ENCODE measurements around the gene THSD7B.

Gene THSD7B

GRCh38 chr2:137199751-137200150 lies 434.4 kb downstream of the THSD7B start:
- DNase-seq (ENCODE audit: low read depth), result no peak

DNA sequence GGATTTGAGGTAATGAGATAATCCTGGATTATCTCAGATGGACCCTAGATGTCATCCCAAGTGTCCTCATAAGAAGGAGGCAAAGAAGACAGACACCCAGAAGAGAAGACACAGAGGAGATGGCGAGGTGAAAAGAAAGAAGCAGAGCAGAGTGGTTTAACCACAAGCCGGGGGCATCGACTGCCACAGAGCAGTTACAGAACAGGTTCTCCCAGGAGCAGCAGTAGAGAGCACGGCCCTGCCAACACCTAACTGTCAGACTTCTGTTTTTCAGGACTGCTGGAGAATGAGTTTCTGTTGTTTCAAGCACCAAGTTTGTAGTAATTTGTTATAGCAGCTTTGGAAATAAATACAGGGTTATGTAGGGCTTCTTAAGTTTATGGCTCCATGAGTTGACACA lies 437.0 kb downstream of the THSD7B start:
- no peak for DNase-seq (ENCODE audit: low read depth)

- no peak for DNase-seq (ENCODE audit: low read depth)
Measured at GRCh38 chr2:137205324-137205723, 440.0 kb downstream of the THSD7B start.

- no peak for DNase-seq (ENCODE audit: low read depth)
Measured at GRCh38 chr2:137206069-137206468, 440.7 kb downstream of the THSD7B start.

DNA sequence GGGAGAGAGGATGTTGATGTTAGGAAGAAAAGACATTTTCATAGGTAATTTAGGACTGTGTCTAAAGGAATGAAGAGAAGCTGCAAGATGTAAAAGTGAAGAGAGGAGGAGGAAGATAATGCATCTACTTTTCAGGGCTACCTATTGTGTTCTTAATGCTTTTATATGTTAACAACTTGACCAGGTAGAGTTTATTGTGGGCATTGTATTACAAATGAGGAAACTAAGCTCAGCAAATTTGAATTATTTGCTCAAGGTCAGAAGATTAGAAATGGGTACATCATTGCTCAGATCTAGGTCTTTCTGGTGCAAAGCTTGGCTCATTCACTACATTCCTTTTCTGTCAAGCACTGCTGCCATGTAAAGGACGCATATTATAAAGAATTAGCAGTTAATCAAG lies 441.7 kb downstream of the THSD7B start:
- no peak for DNase-seq (ENCODE audit: low read depth)

GRCh38 chr2:137208431-137208891 lies 443.1 kb downstream of the THSD7B start:
- DNase-seq (ENCODE audit: low read depth), result no peak

DNA sequence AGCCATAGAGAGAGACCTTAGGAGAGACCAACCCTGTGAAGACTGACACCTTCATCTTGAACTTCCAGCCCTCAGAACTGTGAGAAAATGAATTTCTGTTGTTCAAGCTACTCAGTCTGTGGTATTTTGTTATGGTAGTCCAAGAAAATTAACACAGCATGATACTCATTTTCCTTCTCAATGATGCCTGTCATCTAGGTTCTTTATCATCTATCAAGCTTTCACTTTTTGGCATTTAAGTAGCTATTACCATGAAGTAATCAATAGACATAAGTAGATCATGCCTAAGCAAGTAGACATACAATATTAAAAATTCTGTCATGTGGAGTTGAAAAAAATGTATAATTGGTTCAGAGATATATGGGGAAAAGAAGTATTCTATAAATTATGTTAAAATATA lies 444.7 kb downstream of the THSD7B start:
- DNase-seq (ENCODE audit: low read depth), result no peak

DNA sequence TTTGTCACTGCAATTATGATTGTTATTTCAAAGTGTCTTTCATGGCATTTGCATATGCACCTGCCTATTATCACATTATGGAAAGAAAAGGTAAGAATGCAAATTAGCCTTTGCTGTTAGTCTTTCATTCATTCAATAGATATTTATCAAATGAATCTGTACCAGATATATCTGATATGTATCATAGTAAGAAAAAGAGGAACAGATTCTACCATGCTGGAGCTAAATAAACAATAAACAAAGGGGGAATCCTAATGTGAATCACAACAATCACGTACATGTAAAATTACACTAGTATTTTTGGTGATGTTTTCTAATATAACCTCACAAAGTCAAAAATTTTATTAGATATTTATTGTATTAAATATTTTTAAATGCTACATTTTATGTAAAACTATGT lies 446.4 kb downstream of the THSD7B start:
- no peak for DNase-seq (ENCODE audit: low read depth)

- DNase-seq (ENCODE audit: low read depth), result no peak
Measured at GRCh38 chr2:137220438-137220993, 455.2 kb downstream of the THSD7B start.

- no peak for DNase-seq (ENCODE audit: low read depth)
Measured at GRCh38 chr2:137221797-137222492, 456.6 kb downstream of the THSD7B start.

GRCh38 chr2:137223722-137224121 lies 458.4 kb downstream of the THSD7B start:
- no peak for DNase-seq (ENCODE audit: low read depth)

- no peak for DNase-seq (ENCODE audit: low read depth)
Measured at GRCh38 chr2:137228566-137228965, 463.2 kb downstream of the THSD7B start.

GRCh38 chr2:137229834-137230233 lies 464.5 kb downstream of the THSD7B start:
- DNase-seq (ENCODE audit: low read depth), result no peak

DNA sequence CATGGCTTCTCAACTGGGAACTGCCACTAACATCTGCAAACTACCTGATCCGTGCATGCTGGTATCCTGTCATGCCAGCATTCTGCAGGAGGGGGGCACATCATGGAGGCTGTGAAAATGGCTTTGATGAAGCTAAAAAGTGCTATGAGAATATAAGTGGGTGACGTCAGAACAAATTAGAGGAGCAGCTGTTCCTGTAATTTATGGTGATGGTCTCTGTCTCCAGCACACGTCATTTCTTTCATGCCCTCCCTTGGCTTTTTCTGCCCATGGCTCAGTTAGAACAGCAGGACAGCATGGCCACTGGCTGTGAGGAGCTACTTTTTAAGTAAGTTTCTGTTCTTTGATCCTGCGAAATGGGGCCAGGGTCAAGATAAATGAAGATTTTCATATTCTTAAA lies 466.3 kb downstream of the THSD7B start:
- no peak for DNase-seq (ENCODE audit: low read depth)

GRCh38 chr2:137232076-137232475 lies 466.7 kb downstream of the THSD7B start:
- DNase-seq (ENCODE audit: low read depth), result no peak

DNA sequence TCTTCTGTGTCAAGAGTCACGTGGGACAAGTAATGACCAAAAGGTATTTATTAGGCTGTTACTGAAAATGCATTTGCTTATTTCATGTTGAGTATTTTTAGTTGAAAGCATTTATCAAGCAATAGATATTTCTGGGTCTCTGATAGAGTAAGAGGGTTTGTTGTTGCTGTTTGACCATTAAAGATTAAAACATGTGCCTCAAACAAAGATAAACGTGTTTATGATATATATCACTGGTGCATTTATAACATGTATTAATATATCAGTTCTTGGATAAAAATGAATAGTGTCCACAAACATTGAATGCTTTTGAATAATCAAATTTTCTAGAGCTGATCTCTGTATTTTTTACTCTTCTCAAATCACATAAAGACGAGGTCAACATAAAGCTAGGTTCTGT lies 467.7 kb downstream of the THSD7B start:
- no peak for DNase-seq (ENCODE audit: low read depth)

- DNase-seq (ENCODE audit: low read depth), result no peak
Measured at GRCh38 chr2:137237055-137237454, 471.7 kb downstream of the THSD7B start.

- no peak for DNase-seq (ENCODE audit: low read depth)
Measured at GRCh38 chr2:137238065-137238464, 472.7 kb downstream of the THSD7B start.

DNA sequence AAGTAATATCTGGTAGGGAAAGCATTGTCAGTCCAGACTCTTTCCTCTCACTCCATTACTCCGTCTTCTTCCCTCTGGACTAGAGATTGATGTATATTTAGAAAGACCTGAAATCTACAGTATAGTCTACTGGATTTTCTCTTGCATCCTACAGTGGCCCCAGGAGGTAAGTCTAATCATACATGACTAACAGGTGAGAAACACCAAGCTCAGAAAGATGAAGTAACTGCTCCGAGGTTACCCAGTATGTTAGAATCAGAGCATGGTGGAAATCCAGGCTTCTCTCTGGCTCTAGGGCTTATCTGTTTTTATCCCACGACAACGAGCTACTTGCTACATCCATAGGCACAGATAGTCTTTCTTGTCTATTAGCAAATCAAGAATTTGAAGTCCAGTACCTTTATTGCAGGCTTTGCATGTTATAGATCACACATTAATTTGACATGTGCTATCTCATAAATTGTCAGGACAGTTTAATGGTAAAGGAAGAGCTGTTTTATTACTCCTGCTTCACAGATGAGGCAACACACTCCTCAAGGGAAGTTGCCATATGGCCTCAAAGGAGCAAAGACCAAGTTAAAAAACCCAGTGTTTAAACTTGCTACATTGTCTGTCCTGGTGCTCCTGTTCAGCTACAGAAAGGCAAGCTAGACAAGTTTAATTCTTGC lies 484.3 kb downstream of the THSD7B start:
- DNase-seq (ENCODE audit: low read depth), result no peak

- no peak for DNase-seq (ENCODE audit: low read depth)
Measured at GRCh38 chr2:137250401-137250800, 485.1 kb downstream of the THSD7B start.

DNA sequence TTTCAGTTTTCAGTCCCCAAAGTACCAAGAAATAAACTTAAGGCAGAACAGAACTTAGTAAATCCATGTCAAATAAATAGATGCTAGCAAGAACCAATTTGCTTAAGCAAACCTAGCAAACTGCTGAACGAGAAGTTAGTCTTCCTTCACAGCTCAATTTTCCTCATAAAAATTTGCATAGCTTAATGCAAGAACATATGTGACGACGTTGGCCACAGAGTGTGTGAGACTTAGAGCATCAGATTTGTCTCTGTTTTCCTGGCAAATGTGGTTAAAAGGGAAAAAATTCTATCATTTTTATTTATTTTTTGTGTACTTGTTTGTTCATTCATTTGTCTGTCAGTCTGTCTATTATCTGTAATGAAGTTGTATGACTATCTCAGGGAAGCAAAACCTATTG lies 485.7 kb downstream of the THSD7B start:
- DNase-seq (ENCODE audit: low read depth), result no peak

DNA sequence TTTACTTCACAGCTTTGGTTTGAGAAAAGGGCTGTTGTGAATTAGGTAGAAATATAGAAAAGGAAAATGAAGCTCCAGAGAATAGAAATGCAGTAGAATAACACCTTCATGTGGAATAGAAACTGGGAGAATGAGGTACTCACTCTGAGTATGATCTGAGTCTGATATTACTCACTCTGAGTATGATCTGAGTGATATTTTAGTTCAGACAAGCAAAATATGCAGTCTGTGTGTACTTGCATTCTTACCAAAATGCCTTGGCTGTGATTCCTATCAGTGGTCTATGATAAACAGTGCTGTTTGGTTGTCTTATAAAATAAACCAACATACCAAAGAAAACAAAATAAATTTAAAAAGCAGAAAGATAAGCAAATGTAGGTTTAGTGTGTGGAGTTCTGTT lies 487.6 kb downstream of the THSD7B start:
- no peak for DNase-seq (ENCODE audit: low read depth)

GRCh38 chr2:137254052-137254451 lies 488.7 kb downstream of the THSD7B start:
- no peak for DNase-seq (ENCODE audit: low read depth)

- no peak for DNase-seq (ENCODE audit: low read depth)
Measured at GRCh38 chr2:137255345-137255744, 490.0 kb downstream of the THSD7B start.
